Heart right ventricle (tissue), 16 donors: ENCODE results near the gene CCDC15. TPM values are rescaled to one million over a fixed set of nuclear protein-coding genes. Genes with fewer than 3 reads are reported as not detected.

Experiments used
- ATAC-seq, 8 donors: fragments of 200-7000 bp; cut with Tn5 transposase; one replicate each; pipeline ENCODE4 v1.9.1; 2020; ENCODE audit warnings: mild to moderate bottlenecking in 8 of 8, moderate library complexity in 8 of 8, moderate number of reproducible peaks in 1 of 8
- DNase-seq, 2 donors: peaks; one replicate each; pipeline ENCODE4 v3.0.0-alpha.2; 2020
- H3K27ac ChIP-seq, 10 donors: fragments of 200-600 bp; sonication (generic) in 2 of 10; one replicate each; pipeline versions ENCODE4 v1.5.0 to v1.8.0; 2020 to 2022; ENCODE audit warnings: mild to moderate bottlenecking in 3 of 10
- H3K27me3 ChIP-seq, 7 donors: fragments of 200-600 bp; one replicate each; pipeline ENCODE4 v1.8.0; 2021 to 2022; ENCODE audit warnings: mild to moderate bottlenecking in 2 of 7
- H3K36me3 ChIP-seq, 9 donors: fragments of 200-600 bp; sonication (generic) in 1 of 9; one replicate each; pipeline versions ENCODE4 v1.5.0 to v1.8.0; 2020 to 2022; ENCODE audit warnings: mild to moderate bottlenecking in 2 of 9
- H3K4me1 ChIP-seq, 9 donors: fragments of 200-600 bp; sonication (generic) in 1 of 9; one replicate each; pipeline versions ENCODE4 v1.5.0 to v1.8.0; 2020 to 2022; ENCODE audit warnings: mild to moderate bottlenecking in 4 of 9
- H3K4me3 ChIP-seq, 10 donors: fragments of 200-600 bp; sonication (generic) in 2 of 10; one replicate each; pipeline versions ENCODE4 v1.5.0 to v1.8.0; 2020 to 2022; ENCODE audit warnings: mild to moderate bottlenecking in 7 of 10, moderate library complexity in 2 of 10
- H3K9me3 ChIP-seq, 11 donors: fragments of 200-600 bp in 10 of 11; sonication (generic) in 2 of 11; one replicate each; pipeline versions ENCODE4 v1.5.0 to v1.8.0; 2013 to 2022; ENCODE audit warnings: mild to moderate bottlenecking in 2 of 11, control low read depth in 1 of 11, moderate library complexity in 1 of 11
- CTCF ChIP-seq, 9 donors: fragments of 200-600 bp; sonication (generic) in 2 of 9; IDR thresholded peaks; one replicate each; pipeline versions ENCODE4 v1.5.0 to v1.8.0; 2021 to 2022; ENCODE audit warnings: antibody characterized with exemption in 9 of 9, mild to moderate bottlenecking in 5 of 9, moderate library complexity in 1 of 9
- WGBS, 2 donors: extraction: QIAGEN DNeasy Blood & Tissue Kit; methylation state at CpG; one replicate each; pipeline ENCODE4 v1.1.7; 2013; ENCODE audit warnings: inconsistent platforms in 1 of 2; 5-methylcytosine and 5-hydroxymethylcytosine counted together
- intact Hi-C, 10 donors: fragments of 100-400 bp; cut with DNase I; formaldehyde crosslinking; loops; one replicate each; pipeline versions ENCODE4 v1.11.1 to v1.14.2; 2022
- polyA plus RNA-seq, 2 donors: library from polyadenylated mRNA; stranded (reverse); fragments of 200-250 nt; gene quantifications; one replicate each; pipeline ENCODE4 v1.2.3, GENCODE V29; 2013
- total RNA-seq, 10 donors: library from RNA; stranded (reverse); fragmentation: NEBNext Ultra II Directional in 3 of 10; extraction: Animal tissue kit (Norgen Biotek cat#: 25700) in 3 of 10; gene quantifications; one replicate each; pipeline versions ENCODE4 v1.2.1 to v1.2.4, GENCODE V29; 2021 to 2023
- donor health status: Arrhythmogenic right ventricular cardiomyopathy.
- donor health status: ischemic (EF 13 %, LVEDD 7.1; RV severe dilation, severe dysfunction).
- donor health status: healthy with polysubstance abuse.
- donor health status: DM: no; HTN: yes; CAD: no.
- donor health status: DM: no; HTN: no; CAD: no.
- donor health status: ischemic (EF 25% LVEDD 6.9; RV normal size, moderate dysfunction).
- donor health status: ischemic (EF 25% LVEDD 5.7; RV mildly dilated, moderate dysfunction).
- donor health status: healthy.
- donor health status: DM: yes; HTN: yes; CAD: no.
- donor health status: Ischemic cardiomyopathy.
- donor health status: ischemic (EF 35%, LVEDD 5.7; RV mildly dilated, moderate dysfunction).
- donor health status: nonischemic (EF 11% LVEDD 7.7; RV severe dilation, severe dysfunction).
- donor health status: DM: yes; HTN: yes; CAD: no.
- donor health status: PGD.
- donor health status: ischemic (EF 29% LVEDD 5.4; RV normal size, mild dysfunction).
- donor health status: nonischemic (EF 23%, LVEDD 6.1; RV moderate dilation, normal function).

Gene CCDC15
- total and polyA plus RNA-seq, 12 donors = 0.07 to 0.83 (median 0.20) TPM

GRCh38 chr11:124930799-124931198 is 23.2 kb upstream of the CCDC15 start:
- TF ChIP-seq CTCF (IDR thresholded peaks at IDR 0.05) = no peak
- ATAC-seq (no peak), DNase-seq (no peak)
- 80 to 81% methylated on average over 3 of the region's 3 CpGs for WGBS, 2 donors
- H3K36me3 ChIP-seq = no peaks in the 10 kb centered on the region
- H3K9me3 ChIP-seq = no peaks in the 10 kb centered on the region
- peaks cover 0 to 6% (median 0%) of the 10 kb centered on the region in 7 donors for H3K27me3 ChIP-seq
- H3K4me1 ChIP-seq = peaks cover 0 to 4% (median 0%) of the 10 kb centered on the region in 9 donors
- no peak overlapping the region for H3K27ac ChIP-seq
- no peak overlapping the region for H3K4me3 ChIP-seq
- intact Hi-C loops = no loop called here

GRCh38 chr11:124934862-124935547 is 19.0 kb upstream of the CCDC15 start:
- no peak overlapping the region for H3K4me3 ChIP-seq
- intact Hi-C loops = no loop called here
- 75 to 77% methylated on average over 4 of the region's 4 CpGs for WGBS, 2 donors

GRCh38 chr11:124935548-124936514 is 18.2 kb upstream of the CCDC15 start, which contains the start of gene HEPACAM:
Gene HEPACAM (minus strand): TSS chr11:124936047. CDS start chr11:124936006, 41 bp downstream.
- Histone ChIP-seq H3K9me3 (no peaks in the 10 kb centered on the region), H3K36me3 (no peaks in the 10 kb centered on the region), H3K27me3 (peaks cover 0 to 13% (median 0%) of the 10 kb centered on the region in 7 donors), H3K4me3 (no peak within 1 kb of the TSS), H3K4me1 (no peaks in the 10 kb centered on the region), H3K27ac (no peak within 1 kb of the TSS)
- no peak for TF ChIP-seq CTCF (IDR thresholded peaks at IDR 0.05)
- DNase-seq (no peak), ATAC-seq (no peak)
- intact Hi-C loops = no loop called here
- WGBS, 2 donors = 89% methylated on average over 17 to 18 of the region's 18 CpGs

More at GRCh38 chr11:124934862-124935547, 19.0 kb upstream of the CCDC15 start:
- DNase-seq = no peak
- Histone ChIP-seq H3K27me3 (peaks cover 0 to 13% (median 0%) of the 10 kb centered on the region in 7 donors), H3K36me3 (no peaks in the 10 kb centered on the region), H3K4me1 (no peaks in the 10 kb centered on the region), H3K9me3 (no peaks in the 10 kb centered on the region), H3K27ac (no peak overlapping the region)
- no peak for TF ChIP-seq CTCF (IDR thresholded peaks at IDR 0.05)
- ATAC-seq = no peak

GRCh38 chr11:124937336-124937935 is 16.6 kb upstream of the CCDC15 start:
- WGBS, 2 donors = 77 to 79% methylated on average over 3 of the region's 3 CpGs
- intact Hi-C loops = no loop called here
- no peak overlapping the region for H3K27ac ChIP-seq
- no peak for DNase-seq
- H3K4me3 ChIP-seq = no peak overlapping the region
- H3K36me3 ChIP-seq = no peaks in the 10 kb centered on the region
- no peaks in the 10 kb centered on the region for H3K4me1 ChIP-seq
- H3K27me3 ChIP-seq = peaks cover 0 to 13% (median 0%) of the 10 kb centered on the region in 7 donors
- TF ChIP-seq CTCF (IDR thresholded peaks at IDR 0.05) = no peak
- H3K9me3 ChIP-seq = no peaks in the 10 kb centered on the region
- ATAC-seq = no peak
